H9 (cell line): ENCODE data around the gene EMX2. TPM values are rescaled to one million over a fixed set of nuclear protein-coding genes. Genes with fewer than 3 reads are reported as not detected.

Experiments
- DNase-seq: peaks from one replicate; pipeline ENCODE4 v3.0.0-alpha.2; 2017
- H2AFZ ChIP-seq: one replicate; pipeline ENCODE4 v1.6.1; 2013; ENCODE audit warnings: mild to moderate bottlenecking, low read length, control low read depth, moderate library complexity
- H2AK5ac ChIP-seq: 2 replicates; pipeline ENCODE4 v1.6.1; 2013; ENCODE audit warnings: low read length, control low read depth, mixed read lengths; ENCODE audit not compliant: insufficient read length
- H2BK120ac ChIP-seq: one replicate; pipeline ENCODE4 v1.6.1; 2013; ENCODE audit warnings: low read depth, mild to moderate bottlenecking, low read length, control low read depth, inconsistent platforms; ENCODE audit not compliant: poor library complexity, severe bottlenecking
- H2BK12ac ChIP-seq: 2 replicates; pipeline ENCODE4 v1.6.1; 2013; ENCODE audit warnings: low read length, control low read depth, mixed read lengths, low read depth; ENCODE audit not compliant: insufficient read length
- H2BK15ac ChIP-seq: 2 replicates; pipeline ENCODE4 v1.6.1; 2013; ENCODE audit warnings: low read depth, low read length, control low read depth
- H2BK20ac ChIP-seq: one replicate; pipeline ENCODE4 v1.6.1; 2013; ENCODE audit warnings: low read depth, mild to moderate bottlenecking, low read length, control low read depth, inconsistent platforms; ENCODE audit not compliant: poor library complexity, severe bottlenecking
- H2BK5ac ChIP-seq: 2 replicates; pipeline ENCODE4 v1.6.1; 2013; ENCODE audit warnings: low read length, control low read depth, mixed read lengths; ENCODE audit not compliant: insufficient read length
- H3K14ac ChIP-seq: 2 replicates; pipeline ENCODE4 v1.6.1; 2013; ENCODE audit warnings: low read length, control low read depth; ENCODE audit not compliant: insufficient read depth
- H3K18ac ChIP-seq: 2 replicates; pipeline ENCODE4 v1.6.1; 2013; ENCODE audit warnings: low read depth, mild to moderate bottlenecking, mixed read lengths, low read length, control low read depth; ENCODE audit not compliant: insufficient read length
- H3K23ac ChIP-seq: 2 replicates; pipeline ENCODE4 v1.6.1; 2013; ENCODE audit warnings: low read length, control low read depth, mixed read lengths, low read depth; ENCODE audit not compliant: insufficient read length
- H3K23me2 ChIP-seq: 2 replicates; pipeline ENCODE4 v1.6.1; 2013; ENCODE audit warnings: low read depth, mild to moderate bottlenecking, mixed read lengths, low read length, control low read depth; ENCODE audit not compliant: insufficient read length, poor library complexity, severe bottlenecking
- H3K27ac ChIP-seq: 2 replicates; pipeline ENCODE4 v1.5.1; 2013; ENCODE audit warnings: low read length, control low read depth, mixed read lengths, low read depth; ENCODE audit not compliant: insufficient read length
- H3K27me3 ChIP-seq: 2 replicates; pipeline ENCODE4 v1.6.1; 2013; ENCODE audit warnings: low read length, control low read depth, inconsistent platforms; ENCODE audit not compliant: insufficient read depth
- H3K4ac ChIP-seq: 2 replicates; pipeline ENCODE4 v1.6.1; 2013; ENCODE audit warnings: low read depth, mild to moderate bottlenecking, control low read depth, inconsistent platforms, low read length, moderate library complexity
- H3K4me1 ChIP-seq: 2 replicates; pipeline ENCODE4 v1.6.1; 2013; ENCODE audit warnings: low read length, control low read depth, inconsistent platforms; ENCODE audit not compliant: insufficient read depth
- H3K4me2 ChIP-seq: 2 replicates; pipeline ENCODE4 v1.6.1; 2013; ENCODE audit warnings: low read length, control low read depth, mixed read lengths; ENCODE audit not compliant: insufficient read length, insufficient read depth
- H3K56ac ChIP-seq: 2 replicates; pipeline ENCODE4 v1.6.1; 2013; ENCODE audit warnings: low read depth, mild to moderate bottlenecking, mixed read lengths, low read length, control low read depth; ENCODE audit not compliant: insufficient read length
- H3K79me1 ChIP-seq: 2 replicates; pipeline ENCODE4 v1.6.1; 2013; ENCODE audit warnings: low read depth, mild to moderate bottlenecking, moderate library complexity, low read length, control low read depth, inconsistent platforms; ENCODE audit not compliant: insufficient read depth, poor library complexity, severe bottlenecking
- H3K79me2 ChIP-seq: 2 replicates; pipeline ENCODE4 v1.6.1; 2013; ENCODE audit warnings: low read length, control low read depth, inconsistent platforms; ENCODE audit not compliant: insufficient read depth
- H3K9ac ChIP-seq: 2 replicates; pipeline ENCODE4 v1.6.1; 2013; ENCODE audit warnings: low read length, control low read depth, mixed read lengths; ENCODE audit not compliant: insufficient read length; ENCODE audit errors: extremely low read depth
- H3K9me3 ChIP-seq: one replicate; pipeline ENCODE4 v1.6.1; 2013; ENCODE audit warnings: low read depth, low read length, inconsistent platforms; ENCODE audit not compliant: control insufficient read depth
- H3T11ph ChIP-seq: one replicate; pipeline ENCODE4 v1.6.1; 2013; ENCODE audit warnings: mild to moderate bottlenecking, low read length, control low read depth, inconsistent platforms
- H4K20me1 ChIP-seq: one replicate; pipeline ENCODE4 v1.6.1; 2013; ENCODE audit not compliant: control insufficient read depth, insufficient read length, insufficient read depth
- H4K5ac ChIP-seq: 2 replicates; pipeline ENCODE4 v1.6.1; 2013; ENCODE audit warnings: low read depth, mild to moderate bottlenecking, mixed read lengths, low read length, control low read depth; ENCODE audit not compliant: insufficient read length
- H4K8ac ChIP-seq: replicated peaks from 2 replicates; pipeline ENCODE4 v1.6.1; 2013; ENCODE audit warnings: low read length, control low read depth, mixed read lengths, low read depth; ENCODE audit not compliant: insufficient read length
- H4K91ac ChIP-seq: 2 replicates; pipeline ENCODE4 v1.6.1; 2013; ENCODE audit warnings: low read depth, mild to moderate bottlenecking, moderate library complexity, mixed read lengths, low read length, control low read depth; ENCODE audit not compliant: insufficient read length
- H3K27ac Mint-ChIP-seq, 3 experiments: 2 replicates in 2 of 3; 3 replicates in 1 of 3; pipeline ENCODE4 v1.8.0; 2020 to 2021; ENCODE audit warnings: mixed read lengths in 3 of 3, mild to moderate bottlenecking in 1 of 3, moderate library complexity in 1 of 3
- H3K27me3 Mint-ChIP-seq: 2 replicates; pipeline ENCODE4 v1.8.0; 2021; ENCODE audit warnings: low read depth, mild to moderate bottlenecking, moderate library complexity, mixed read lengths
- H3K36me3 Mint-ChIP-seq, 3 experiments: 2 replicates in 2 of 3; 3 replicates in 1 of 3; pipeline ENCODE4 v1.8.0; 2020 to 2021; ENCODE audit warnings: low read depth in 3 of 3, mixed read lengths in 3 of 3; ENCODE audit not compliant: insufficient read depth in 1 of 3
- H3K4me1 Mint-ChIP-seq, 2 experiments: 2 replicates each; pipeline ENCODE4 v1.8.0; 2020; ENCODE audit warnings: mixed read lengths in 2 of 2
- H3K4me3 Mint-ChIP-seq, 2 experiments: 2 replicates in 1 of 2; 3 replicates in 1 of 2; pipeline ENCODE4 v1.8.0; 2020 to 2021; ENCODE audit warnings: mild to moderate bottlenecking in 2 of 2, mixed read lengths in 2 of 2, moderate library complexity in 1 of 2
- H3K9me3 Mint-ChIP-seq, 2 experiments: 2 replicates in 1 of 2; 3 replicates in 1 of 2; pipeline ENCODE4 v1.8.0; 2020; ENCODE audit warnings: mild to moderate bottlenecking in 2 of 2, mixed read lengths in 2 of 2, moderate library complexity in 1 of 2
- WGBS: extraction: QIAGEN DNeasy Blood & Tissue Kit; methylation state at CpG from one replicate; pipeline ENCODE4 v1.1.7; 2013; ENCODE audit warnings: missing lambda C conversion rate, low lambda C conversion rate, mixed read lengths; ENCODE audit not compliant: insufficient read length; ENCODE audit errors: extremely low coverage; 5-methylcytosine and 5-hydroxymethylcytosine counted together
- total RNA-seq: library from RNA; stranded (reverse); gene quantifications from 2 replicates; pipeline ENCODE4 v1.2.1, GENCODE V29; 2021
- TF ChIP-seq, protein P1 (sequence below): fragments of 200-600 bp; sonication (generic); conservative IDR thresholded peaks from 3 replicates; pipeline ENCODE4 v1.8.0; 2021; ENCODE audit warnings: antibody characterized with exemption, mild to moderate bottlenecking

EMX2 gene
- total RNA-seq, 1 experiment from 2014 or later: not detected

DNA sequence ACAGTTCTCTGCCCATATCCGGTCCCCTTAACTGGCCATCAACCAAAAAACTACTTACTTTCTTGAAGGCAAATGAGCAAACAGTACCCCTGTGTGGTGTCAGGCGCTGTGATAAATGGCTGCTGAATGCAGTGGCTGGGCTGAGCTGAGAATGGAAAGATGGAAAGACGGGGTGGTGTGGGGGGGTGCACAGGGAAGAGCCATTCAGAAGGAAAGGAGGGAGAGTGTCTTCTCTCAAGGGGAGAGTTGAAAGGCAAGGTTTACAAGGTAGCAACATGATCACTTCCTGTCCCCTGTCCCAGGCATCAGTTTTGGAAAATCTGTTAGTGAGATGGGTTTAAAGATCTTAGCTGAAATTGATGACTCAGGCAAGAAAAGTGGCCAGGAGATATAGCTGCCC, 22.5 kb downstream of the EMX2 start:
- Histone ChIP-seq H2BK120ac (no peak overlapping the region), H2AFZ (no peak overlapping the region), H2BK12ac (no peak overlapping the region), H3K27ac (no peak overlapping the region), H3K14ac (no peak overlapping the region), H3K23ac (no peak overlapping the region), H4K91ac (no peak overlapping the region), H2BK15ac (no peak overlapping the region), H3K79me1 (no peaks in the 10 kb centered on the region), H2BK20ac (no peak overlapping the region), H3K9me3 (no peaks in the 10 kb centered on the region), H3K4me2 (no peak overlapping the region), H3K23me2 (no peaks in the 10 kb centered on the region), H2AK5ac (no peak overlapping the region), H3K4me1 (no peaks in the 10 kb centered on the region), H4K5ac (no peak overlapping the region), H3K4ac (no peak overlapping the region), H2BK5ac (no peak overlapping the region), H3K27me3 (no peaks in the 10 kb centered on the region; the same call in 1 of the 2 replicates), H3K9ac (no peak overlapping the region), H4K8ac (no peak overlapping the region), H3T11ph (no peak overlapping the region), H3K79me2 (no peaks in the 10 kb centered on the region), H4K20me1 (no peaks in the 10 kb centered on the region), H3K18ac (no peak overlapping the region), H3K56ac (no peak overlapping the region)
- no peaks in the 10 kb centered on the region; a peak in 1 of 5 replicates for H3K9me3 Mint-ChIP-seq
- H3K4me3 Mint-ChIP-seq: no peak overlapping the region
- peaks cover 41% of the 10 kb centered on the region for H3K27me3 Mint-ChIP-seq
- no peaks in the 10 kb centered on the region; a peak in 1 of 7 replicates for H3K36me3 Mint-ChIP-seq
- H3K27ac Mint-ChIP-seq: no peak overlapping the region
- TF ChIP-seq, protein P1, sequence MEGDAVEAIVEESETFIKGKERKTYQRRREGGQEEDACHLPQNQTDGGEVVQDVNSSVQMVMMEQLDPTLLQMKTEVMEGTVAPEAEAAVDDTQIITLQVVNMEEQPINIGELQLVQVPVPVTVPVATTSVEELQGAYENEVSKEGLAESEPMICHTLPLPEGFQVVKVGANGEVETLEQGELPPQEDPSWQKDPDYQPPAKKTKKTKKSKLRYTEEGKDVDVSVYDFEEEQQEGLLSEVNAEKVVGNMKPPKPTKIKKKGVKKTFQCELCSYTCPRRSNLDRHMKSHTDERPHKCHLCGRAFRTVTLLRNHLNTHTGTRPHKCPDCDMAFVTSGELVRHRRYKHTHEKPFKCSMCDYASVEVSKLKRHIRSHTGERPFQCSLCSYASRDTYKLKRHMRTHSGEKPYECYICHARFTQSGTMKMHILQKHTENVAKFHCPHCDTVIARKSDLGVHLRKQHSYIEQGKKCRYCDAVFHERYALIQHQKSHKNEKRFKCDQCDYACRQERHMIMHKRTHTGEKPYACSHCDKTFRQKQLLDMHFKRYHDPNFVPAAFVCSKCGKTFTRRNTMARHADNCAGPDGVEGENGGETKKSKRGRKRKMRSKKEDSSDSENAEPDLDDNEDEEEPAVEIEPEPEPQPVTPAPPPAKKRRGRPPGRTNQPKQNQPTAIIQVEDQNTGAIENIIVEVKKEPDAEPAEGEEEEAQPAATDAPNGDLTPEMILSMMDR: no peak
- WGBS: no CpG with 5 or more reads among the region's 3 CpGs
- H3K4me1 Mint-ChIP-seq: peaks cover 11 to 15% of the 10 kb centered on the region in 2 experiments
- no peak for DNase-seq
